H1 (cell line): ENCODE results near the gene TSR3. TPM values are rescaled to one million over a fixed set of nuclear protein-coding genes. Genes with fewer than 3 reads are reported as not detected.
A peak's percentile ranks its signal among the peaks of the same experiment; 100 is the strongest.

Source experiments
- ATF3 ChIP-seq: IDR thresholded peaks from 2 replicates; pipeline ENCODE4 v1.6.1; 2011; ENCODE audit warnings: low read depth, mild to moderate bottlenecking, low read length; ENCODE audit not compliant: insufficient read depth
- CBX8 ChIP-seq: fragments of 300-800, 300-1000 bp; sonication (generic); IDR thresholded peaks from 2 replicates; pipeline ENCODE4 v1.7.1; 2016; ENCODE audit warnings: low read depth, low read length, borderline replicate concordance
- CHD2 ChIP-seq: IDR thresholded peaks from 2 replicates; pipeline ENCODE4 v1.6.1; 2012; ENCODE audit warnings: low read length, improper control_type of control experiment
- CREB1 ChIP-seq: IDR thresholded peaks from 2 replicates; pipeline ENCODE4 v1.6.1; 2012; ENCODE audit warnings: inconsistent platforms
- GABPA ChIP-seq: IDR thresholded peaks from 2 replicates; pipeline ENCODE4 v1.6.1; 2011; ENCODE audit warnings: mild to moderate bottlenecking, low read length, moderate library complexity, borderline replicate concordance; ENCODE audit not compliant: insufficient read depth
- HDAC6 ChIP-seq: IDR thresholded peaks from one replicate; pipeline ENCODE4 v1.7.1; 2012; ENCODE audit warnings: low read depth, mild to moderate bottlenecking, inconsistent platforms, low read length, moderate library complexity
- MAX ChIP-seq: IDR thresholded peaks from 2 replicates; pipeline ENCODE4 v1.6.1; 2012; ENCODE audit warnings: inconsistent platforms
- NANOG ChIP-seq: IDR thresholded peaks from 2 replicates; pipeline ENCODE4 v1.6.1; 2011; ENCODE audit warnings: low read length, low read depth, mild to moderate bottlenecking, inconsistent platforms; ENCODE audit not compliant: insufficient read depth, poor library complexity, severe bottlenecking
- NRF1 ChIP-seq: IDR thresholded peaks from 2 replicates; pipeline ENCODE4 v1.6.1; 2011; ENCODE audit warnings: mild to moderate bottlenecking, low read depth, low read length, improper control_type of control experiment
- POLR2AphosphoS5 ChIP-seq: IDR thresholded peaks from 2 replicates; pipeline ENCODE4 v1.6.1; 2011; ENCODE audit warnings: low read depth, low read length
- RAD21 ChIP-seq, 2 experiments: IDR thresholded peaks in 1 of 2; conservative IDR thresholded peaks in 1 of 2; 2 replicates each; pipeline ENCODE4 v1.6.1; 2011; ENCODE audit warnings: low read depth in 2 of 2, low read length in 2 of 2, improper control_type of control experiment in 1 of 2, inconsistent platforms in 1 of 2, mild to moderate bottlenecking in 1 of 2, moderate library complexity in 1 of 2
- RBBP5 ChIP-seq: IDR thresholded peaks from 2 replicates; pipeline ENCODE4 v1.7.1; 2012; ENCODE audit warnings: low read depth, mild to moderate bottlenecking, inconsistent platforms, low read length, moderate library complexity, borderline replicate concordance
- RXRA ChIP-seq: IDR thresholded peaks from 2 replicates; pipeline ENCODE4 v1.6.1; 2011; ENCODE audit warnings: low read depth, mild to moderate bottlenecking, low read length, moderate library complexity; ENCODE audit not compliant: insufficient read depth
- SIN3A ChIP-seq, 2 experiments: IDR thresholded peaks in 1 of 2; conservative IDR thresholded peaks in 1 of 2; 2 replicates each; pipeline ENCODE4 v1.6.1; 2011 to 2012; ENCODE audit warnings: low read length in 2 of 2, improper control_type of control experiment in 1 of 2, low read depth in 1 of 2, mild to moderate bottlenecking in 1 of 2
- SIX5 ChIP-seq: IDR thresholded peaks from 2 replicates; pipeline ENCODE4 v1.6.1; 2011; ENCODE audit warnings: mild to moderate bottlenecking, low read depth, low read length
- SP1 ChIP-seq: IDR thresholded peaks from 2 replicates; pipeline ENCODE4 v1.6.1; 2011; ENCODE audit warnings: low read depth, low read length
- SRF ChIP-seq: IDR thresholded peaks from 2 replicates; pipeline ENCODE4 v1.6.1; 2011; ENCODE audit warnings: mild to moderate bottlenecking, low read depth, low read length, moderate library complexity
- TAF1 ChIP-seq: IDR thresholded peaks from 2 replicates; pipeline ENCODE4 v1.6.1; 2011; ENCODE audit warnings: mild to moderate bottlenecking, low read depth, low read length
- TAF7 ChIP-seq: optimal IDR thresholded peaks from 2 replicates; pipeline ENCODE3; 2011; ENCODE audit warnings: low read depth, mild to moderate bottlenecking, inconsistent platforms, low read length, moderate library complexity, borderline replicate concordance
- TBP ChIP-seq: IDR thresholded peaks from 2 replicates; pipeline ENCODE4 v1.6.1; 2011; ENCODE audit warnings: low read depth, low read length, improper control_type of control experiment
- USF2 ChIP-seq: IDR thresholded peaks from 2 replicates; pipeline ENCODE4 v1.6.1; 2011; ENCODE audit warnings: low read length, improper control_type of control experiment
- YY1 ChIP-seq: IDR thresholded peaks from 2 replicates; pipeline ENCODE4 v1.6.1; 2011; ENCODE audit warnings: low read depth, mild to moderate bottlenecking, low read length
- polyA plus RNA-seq, 7 experiments: library from polyadenylated mRNA; depleted of rRNA in 3 of 7; stranded (reverse) in 5 of 7; unstranded in 2 of 7; fragments of >200 nt in 5 of 7; fragments of 200-250 nt in 2 of 7; gene quantifications; 1 replicate in 5 of 7; 2 replicates in 1 of 7; 4 replicates in 1 of 7; pipeline versions ENCODE4 v1.2.1 to v1.2.3, GENCODE V29; 2011 to 2013; ENCODE audit warnings: missing spikeins in 2 of 7, mixed read lengths in 2 of 7
- total RNA-seq: library from RNA; stranded (reverse); fragmentation: NEBNext Ultra II Directional; extraction: Animal tissue kit (Norgen Biotek cat#: 25700); gene quantifications from 2 replicates; pipeline ENCODE4 v1.2.1, GENCODE V29; 2021

The TSR3 gene
- total and polyA plus RNA-seq, 2 of the 8 experiments (the other 6 are each of a cell fraction or from before 2014, with no cell fraction given) = 43.1 to 52.3 TPM

- no peak for TF ChIP-seq CHD2
- no peak for TF ChIP-seq SIX5
- no peak for TF ChIP-seq SRF
- no peak for TF ChIP-seq RAD21 (IDR thresholded peaks at IDR 0.05 in 1 of 2, conservative IDR thresholded peaks at IDR 0.05 in 1 of 2; ENCODE audit: low read depth in 2 of 2, low read length in 2 of 2)
- no peak; the same call in 1 of the 2 replicates for TF ChIP-seq POLR2AphosphoS5
- no peak for TF ChIP-seq CREB1
- no peak for TF ChIP-seq GABPA
- TF ChIP-seq YY1 = no peak
- TF ChIP-seq CBX8 = no peak
- no peak for TF ChIP-seq ATF3
- TF ChIP-seq RXRA = no peak
- no peak for TF ChIP-seq RBBP5
- TF ChIP-seq NRF1 = no peak
- no peak for TF ChIP-seq TAF1
- no peak for TF ChIP-seq TAF7
- TF ChIP-seq NANOG = no peak
- TF ChIP-seq SIN3A (conservative IDR thresholded peaks at IDR 0.05 in 1 of 2, IDR thresholded peaks at IDR 0.05 in 1 of 2; ENCODE audit: low read depth in 1 of 2, low read length in 2 of 2) = peak in 1 of 2 experiments; percentile 24; a peak in 1 of 4 replicates
- TF ChIP-seq MAX = no peak
- TF ChIP-seq TBP = no peak
- TF ChIP-seq SP1 = no peak
- no peak for TF ChIP-seq USF2
- TF ChIP-seq HDAC6 = no peak
Observed at GRCh38 chr16:1308036-1308976, 43.4 kb downstream of the TSR3 start (continued).
